ENCODE measurements around the gene ELAVL2. TPM values are rescaled to one million over a fixed set of nuclear protein-coding genes. Genes with fewer than 3 reads are reported as not detected.

The ELAVL2 gene
- total RNA-seq, 1 donor from 2014 or later: not detected

DNA sequence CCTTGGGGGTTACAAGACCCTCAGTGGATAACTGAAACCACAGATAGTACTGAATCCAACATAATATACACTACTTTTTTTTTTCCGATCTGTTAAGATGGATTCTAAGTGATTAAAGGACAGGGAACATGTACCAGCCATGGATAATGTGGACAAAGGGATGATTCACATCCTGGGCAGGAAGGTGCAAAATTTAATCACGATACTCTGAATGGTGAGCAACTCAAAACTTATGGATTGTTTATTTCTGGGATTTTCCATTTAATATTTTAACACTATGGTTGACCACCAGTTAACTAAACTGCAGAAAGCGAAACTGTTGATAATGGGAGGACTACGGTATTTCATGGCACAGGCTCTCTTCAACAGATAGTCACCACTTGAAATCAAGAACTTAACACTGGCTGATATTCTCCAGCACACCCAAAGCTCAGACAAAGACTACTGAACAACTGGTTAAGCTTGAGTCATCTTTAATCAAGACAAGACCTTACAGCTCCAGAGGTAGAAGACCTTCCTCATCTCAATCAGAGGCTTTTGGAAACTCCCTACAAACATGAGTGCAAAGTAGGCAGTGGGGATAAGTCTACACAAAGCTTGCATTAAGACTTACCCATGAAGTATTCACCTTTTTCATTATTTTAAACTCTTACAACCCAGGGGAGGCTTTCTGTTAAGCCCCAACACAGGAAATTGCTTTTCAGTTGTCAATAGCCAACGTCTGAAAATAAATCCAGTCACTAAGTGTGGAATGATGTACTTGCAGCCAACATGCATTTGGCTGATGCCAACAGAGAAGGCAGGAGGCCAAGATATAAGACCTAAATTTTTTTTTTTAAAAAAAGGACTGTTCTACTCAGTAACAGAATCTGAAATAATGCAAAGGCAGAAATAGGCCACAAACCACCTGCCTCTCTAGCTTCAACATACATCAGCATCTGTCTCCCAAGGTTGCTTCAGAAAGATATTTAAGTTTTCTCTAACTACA, 78.7 kb downstream of the ELAVL2 start:
- DNase-seq: no peak
- intact Hi-C loops (cut with DNase I): no loop called here

GRCh38 chr9:23746317-23746716, 79.7 kb downstream of the ELAVL2 start:
- intact Hi-C loops (cut with DNase I): no loop called here
- H3K27ac ChIP-seq: no peak overlapping the region
- no peak for TF ChIP-seq CTCF (IDR thresholded peaks at IDR 0.05)
- ATAC-seq (no peak), DNase-seq (no peak)
- H3K4me3 ChIP-seq: no peak overlapping the region
- no peaks in the 10 kb centered on the region for H3K9me3 ChIP-seq
- no peaks in the 10 kb centered on the region for H3K36me3 ChIP-seq
- no peaks in the 10 kb centered on the region for H3K4me1 ChIP-seq
- H3K27me3 ChIP-seq: no peaks in the 10 kb centered on the region

More for the DNA sequence above, 78.7 kb downstream of the ELAVL2 start:
- Histone ChIP-seq H3K27me3 (no peaks in the 10 kb centered on the region), H3K4me3 (no peak overlapping the region), H3K27ac (no peak overlapping the region), H3K9me3 (no peaks in the 10 kb centered on the region), H3K36me3 (no peaks in the 10 kb centered on the region), H3K4me1 (no peaks in the 10 kb centered on the region)
- no peak for TF ChIP-seq CTCF (IDR thresholded peaks at IDR 0.05)
- no peak for ATAC-seq

DNA sequence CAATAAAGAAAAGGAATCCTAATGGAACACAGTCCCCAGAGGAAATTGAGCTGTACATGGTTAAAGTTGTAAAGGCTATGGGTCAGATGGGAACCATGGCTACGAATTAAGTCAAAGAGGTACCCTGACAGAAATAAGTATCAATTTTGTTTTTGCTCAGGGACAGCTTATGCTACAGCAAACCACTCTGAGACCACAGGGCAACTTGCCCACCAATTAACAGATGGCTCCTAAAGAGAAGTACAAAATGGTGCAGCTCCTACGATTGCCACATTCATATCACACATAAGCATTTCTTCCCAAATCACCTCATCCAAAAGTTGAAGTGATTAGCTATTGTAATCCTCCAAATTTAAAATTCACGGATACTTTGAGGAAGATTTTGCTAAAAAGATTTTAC, 83.0 kb downstream of the ELAVL2 start:
- TF ChIP-seq CTCF (IDR thresholded peaks at IDR 0.05): no peak
- ATAC-seq: no peak
- Histone ChIP-seq H3K4me3 (no peak overlapping the region), H3K36me3 (no peaks in the 10 kb centered on the region), H3K27ac (no peak overlapping the region), H3K4me1 (no peaks in the 10 kb centered on the region), H3K27me3 (no peaks in the 10 kb centered on the region), H3K9me3 (no peaks in the 10 kb centered on the region)
- no peak for DNase-seq
- intact Hi-C loops (cut with DNase I): no loop called here

DNA sequence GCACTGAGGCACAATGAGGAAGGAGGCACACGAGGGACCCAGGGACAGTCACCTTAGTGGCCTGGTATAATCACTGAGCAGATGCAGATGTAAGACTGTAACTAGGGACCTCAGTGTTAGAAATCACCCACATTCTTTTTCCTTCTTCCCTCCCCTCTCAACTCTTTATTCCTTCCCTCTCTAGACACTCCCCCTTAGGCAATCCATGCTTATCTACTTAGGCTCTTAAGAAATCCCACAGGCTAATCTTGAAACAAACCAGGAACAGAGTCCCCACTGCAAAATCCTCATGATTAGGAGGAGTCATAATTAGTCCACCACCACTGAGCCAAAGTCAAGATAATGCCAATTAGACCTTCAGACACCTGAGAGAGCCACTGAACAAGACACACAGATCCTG, 84.7 kb downstream of the ELAVL2 start:
- Histone ChIP-seq H3K36me3 (no peaks in the 10 kb centered on the region), H3K4me3 (no peak overlapping the region), H3K9me3 (no peaks in the 10 kb centered on the region), H3K4me1 (no peaks in the 10 kb centered on the region), H3K27me3 (no peaks in the 10 kb centered on the region), H3K27ac (no peak overlapping the region)
- intact Hi-C loops (cut with DNase I): no loop called here
- DNase-seq (no peak), ATAC-seq (no peak)
- no peak for TF ChIP-seq CTCF (IDR thresholded peaks at IDR 0.05)

DNA sequence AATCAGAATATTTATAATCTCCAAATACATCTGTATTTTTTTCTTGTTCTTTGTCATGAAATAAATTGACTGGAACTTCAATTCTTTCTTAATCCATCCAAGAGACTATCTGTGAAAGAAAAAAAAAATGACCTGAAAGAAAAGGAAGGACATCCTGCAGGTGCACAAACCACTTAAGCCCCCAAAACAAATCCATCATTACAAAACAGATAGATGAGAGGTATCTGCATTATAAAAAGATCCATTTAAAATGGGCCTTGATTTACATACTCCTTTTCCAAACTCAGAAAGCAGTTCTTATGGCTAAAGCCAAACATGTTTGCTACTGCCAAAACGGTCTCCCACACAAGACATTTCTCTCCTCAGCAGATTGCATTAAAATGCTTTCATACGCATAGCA, 85.5 kb downstream of the ELAVL2 start:
- no peaks in the 10 kb centered on the region for H3K36me3 ChIP-seq
- intact Hi-C loops (cut with DNase I): no loop called here
- no peak overlapping the region for H3K4me3 ChIP-seq
- H3K27me3 ChIP-seq: no peaks in the 10 kb centered on the region
- no peak for ATAC-seq
- H3K4me1 ChIP-seq: no peaks in the 10 kb centered on the region
- no peak for DNase-seq
- TF ChIP-seq CTCF (IDR thresholded peaks at IDR 0.05): no peak
- H3K27ac ChIP-seq: no peak overlapping the region
- H3K9me3 ChIP-seq: no peaks in the 10 kb centered on the region

Data from upper lobe of right lung (tissue), 1 donor.